MM.1S (cell line): ENCODE results near the gene GNAQ.

Experiments
- CTCF ChIP-seq: fragments of 300-600 bp; sonication (generic); IDR thresholded peaks from 2 replicates; pipeline ENCODE4 v1.5.1; 2016; ENCODE audit warnings: antibody characterized with exemption, low read length, mixed read lengths
- EZH2 ChIP-seq: fragments of 300-600 bp; sonication (generic); optimal IDR thresholded peaks from 2 replicates; pipeline ENCODE3; 2017; ENCODE audit warnings: low read depth, mild to moderate bottlenecking, antibody characterized with exemption, low read length, mixed read lengths

GRCh38 chr9:77978086-77978781 is 53.4 kb downstream of the GNAQ start:
- no peak for TF ChIP-seq CTCF
- TF ChIP-seq EZH2 = no peak
